Measurements from ENCODE around the gene SIRT7. TPM values are rescaled to one million over a fixed set of nuclear protein-coding genes. Genes with fewer than 3 reads are reported as not detected.

The SIRT7 gene
- total RNA-seq, 1 experiment from 2014 or later: 24.2 TPM

DNA sequence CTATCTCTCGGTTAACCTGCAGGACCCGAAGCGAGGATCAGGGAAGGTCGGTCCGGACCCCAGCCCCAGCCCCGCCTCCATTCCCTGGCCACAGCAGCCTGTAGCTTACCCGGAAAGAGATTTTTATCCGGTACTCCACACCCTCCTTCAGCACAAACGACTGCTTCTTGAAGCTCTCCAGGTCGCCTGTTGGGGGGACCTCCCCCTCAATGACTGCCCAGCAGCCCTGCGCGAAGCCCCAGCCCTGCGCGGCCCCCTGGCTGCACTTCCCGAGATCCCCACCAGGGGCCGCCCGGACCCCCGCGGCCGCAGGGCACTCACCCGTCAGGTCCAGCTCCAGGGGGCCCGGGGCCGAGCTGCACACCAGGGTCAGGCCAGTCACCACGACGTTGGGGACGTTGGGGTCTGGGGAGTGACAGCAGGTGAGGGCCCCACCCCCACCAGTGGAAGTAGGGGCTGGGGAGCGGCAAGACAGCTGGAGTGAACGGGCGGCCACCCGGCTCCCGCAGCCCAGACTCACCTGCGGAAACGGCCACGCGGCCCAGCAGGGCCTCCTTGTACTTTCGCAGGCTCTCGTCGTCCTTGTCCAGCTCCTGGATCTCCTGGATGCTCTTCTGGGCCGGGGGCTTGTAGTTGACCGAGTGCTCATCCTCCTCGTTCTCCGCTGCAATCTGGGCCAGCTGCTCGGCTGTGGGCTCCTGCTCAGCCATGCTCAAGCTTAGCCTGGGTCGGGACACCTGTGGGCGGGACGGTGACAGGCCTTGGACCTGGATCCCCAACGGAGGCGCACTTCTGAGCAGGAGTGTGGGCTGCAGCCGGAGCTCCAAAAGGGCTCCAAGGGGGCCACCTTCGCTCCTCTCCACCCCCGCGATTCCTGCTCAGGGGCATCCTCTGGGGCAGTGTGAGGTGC lies 48.5 kb downstream of the SIRT7 start:
- no peaks in the 10 kb centered on the region for H3K9me3 Mint-ChIP-seq
- no peaks in the 10 kb centered on the region; the same call in 1 of the 2 replicates for H3K27me3 Mint-ChIP-seq (ENCODE audit: low read depth)
- ATAC-seq (peak; percentile 22), DNase-seq (ENCODE audit: low spot score) (peak; percentile 72)
- ChIA-PET POLR2A (interaction anchor here (1.2 to 2.6 kb wide), 8 partner anchors 8 to 57 kb away, joined by 3 to 12 read pairs (median 6); partner anchors contain the start of genes ALYREF, ANAPC11, MAFG and NPB), CTCF (interaction anchor here (0.8 to 2.3 kb wide), 35 partner anchors 9 to 185 kb away, joined by 3 to 16 read pairs (median 6); partner anchors contain the start of genes ALYREF, ANAPC11, ARL16 and CENPX)
- peak overlapping the region; percentile 76 for H3K4me3 Mint-ChIP-seq
- H3K27ac Mint-ChIP-seq: peak overlapping the region; percentile 88
- peaks cover 4% of the 10 kb centered on the region; the same call in 1 of the 2 replicates for H3K36me3 Mint-ChIP-seq
- peaks cover 16% of the 10 kb centered on the region for H3K4me1 Mint-ChIP-seq
- no peak for TF ChIP-seq CREM (CRISPR knock-in tag; IDR thresholded peaks at IDR 0.05)
- TF ChIP-seq, protein P1, sequence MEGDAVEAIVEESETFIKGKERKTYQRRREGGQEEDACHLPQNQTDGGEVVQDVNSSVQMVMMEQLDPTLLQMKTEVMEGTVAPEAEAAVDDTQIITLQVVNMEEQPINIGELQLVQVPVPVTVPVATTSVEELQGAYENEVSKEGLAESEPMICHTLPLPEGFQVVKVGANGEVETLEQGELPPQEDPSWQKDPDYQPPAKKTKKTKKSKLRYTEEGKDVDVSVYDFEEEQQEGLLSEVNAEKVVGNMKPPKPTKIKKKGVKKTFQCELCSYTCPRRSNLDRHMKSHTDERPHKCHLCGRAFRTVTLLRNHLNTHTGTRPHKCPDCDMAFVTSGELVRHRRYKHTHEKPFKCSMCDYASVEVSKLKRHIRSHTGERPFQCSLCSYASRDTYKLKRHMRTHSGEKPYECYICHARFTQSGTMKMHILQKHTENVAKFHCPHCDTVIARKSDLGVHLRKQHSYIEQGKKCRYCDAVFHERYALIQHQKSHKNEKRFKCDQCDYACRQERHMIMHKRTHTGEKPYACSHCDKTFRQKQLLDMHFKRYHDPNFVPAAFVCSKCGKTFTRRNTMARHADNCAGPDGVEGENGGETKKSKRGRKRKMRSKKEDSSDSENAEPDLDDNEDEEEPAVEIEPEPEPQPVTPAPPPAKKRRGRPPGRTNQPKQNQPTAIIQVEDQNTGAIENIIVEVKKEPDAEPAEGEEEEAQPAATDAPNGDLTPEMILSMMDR (IDR thresholded peaks at IDR 0.05): peak; percentile 99
- TF ChIP-seq, protein P2, sequence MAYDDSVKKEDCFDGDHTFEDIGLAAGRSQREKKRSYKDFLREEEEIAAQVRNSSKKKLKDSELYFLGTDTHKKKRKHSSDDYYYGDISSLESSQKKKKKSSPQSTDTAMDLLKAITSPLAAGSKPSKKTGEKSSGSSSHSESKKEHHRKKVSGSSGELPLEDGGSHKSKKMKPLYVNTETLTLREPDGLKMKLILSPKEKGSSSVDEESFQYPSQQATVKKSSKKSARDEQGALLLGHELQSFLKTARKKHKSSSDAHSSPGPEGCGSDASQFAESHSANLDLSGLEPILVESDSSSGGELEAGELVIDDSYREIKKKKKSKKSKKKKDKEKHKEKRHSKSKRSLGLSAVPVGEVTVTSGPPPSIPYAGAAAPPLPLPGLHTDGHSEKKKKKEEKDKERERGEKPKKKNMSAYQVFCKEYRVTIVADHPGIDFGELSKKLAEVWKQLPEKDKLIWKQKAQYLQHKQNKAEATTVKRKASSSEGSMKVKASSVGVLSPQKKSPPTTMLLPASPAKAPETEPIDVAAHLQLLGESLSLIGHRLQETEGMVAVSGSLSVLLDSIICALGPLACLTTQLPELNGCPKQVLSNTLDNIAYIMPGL (CRISPR knock-in tag; IDR thresholded peaks at IDR 0.05): peak; percentile 90; the same call in 1 of the 2 replicates
- TF ChIP-seq MXD4 (CRISPR knock-in tag; IDR thresholded peaks at IDR 0.05; ENCODE audit: borderline replicate concordance): no peak
- TF ChIP-seq, protein P3, sequence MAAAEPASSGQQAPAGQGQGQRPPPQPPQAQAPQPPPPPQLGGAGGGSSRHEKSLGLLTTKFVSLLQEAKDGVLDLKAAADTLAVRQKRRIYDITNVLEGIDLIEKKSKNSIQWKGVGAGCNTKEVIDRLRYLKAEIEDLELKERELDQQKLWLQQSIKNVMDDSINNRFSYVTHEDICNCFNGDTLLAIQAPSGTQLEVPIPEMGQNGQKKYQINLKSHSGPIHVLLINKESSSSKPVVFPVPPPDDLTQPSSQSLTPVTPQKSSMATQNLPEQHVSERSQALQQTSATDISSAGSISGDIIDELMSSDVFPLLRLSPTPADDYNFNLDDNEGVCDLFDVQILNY (CRISPR knock-in tag; IDR thresholded peaks at IDR 0.05): peak; percentile 34; the same call in 1 of the 2 replicates
- TF ChIP-seq TCF7 (CRISPR knock-in tag; IDR thresholded peaks at IDR 0.05; ENCODE audit: low read depth): no peak
- peak; percentile 53; the same call in 1 of the 2 replicates for TF ChIP-seq NFATC4 (CRISPR knock-in tag; IDR thresholded peaks at IDR 0.05)
- TF ChIP-seq, protein P4, sequence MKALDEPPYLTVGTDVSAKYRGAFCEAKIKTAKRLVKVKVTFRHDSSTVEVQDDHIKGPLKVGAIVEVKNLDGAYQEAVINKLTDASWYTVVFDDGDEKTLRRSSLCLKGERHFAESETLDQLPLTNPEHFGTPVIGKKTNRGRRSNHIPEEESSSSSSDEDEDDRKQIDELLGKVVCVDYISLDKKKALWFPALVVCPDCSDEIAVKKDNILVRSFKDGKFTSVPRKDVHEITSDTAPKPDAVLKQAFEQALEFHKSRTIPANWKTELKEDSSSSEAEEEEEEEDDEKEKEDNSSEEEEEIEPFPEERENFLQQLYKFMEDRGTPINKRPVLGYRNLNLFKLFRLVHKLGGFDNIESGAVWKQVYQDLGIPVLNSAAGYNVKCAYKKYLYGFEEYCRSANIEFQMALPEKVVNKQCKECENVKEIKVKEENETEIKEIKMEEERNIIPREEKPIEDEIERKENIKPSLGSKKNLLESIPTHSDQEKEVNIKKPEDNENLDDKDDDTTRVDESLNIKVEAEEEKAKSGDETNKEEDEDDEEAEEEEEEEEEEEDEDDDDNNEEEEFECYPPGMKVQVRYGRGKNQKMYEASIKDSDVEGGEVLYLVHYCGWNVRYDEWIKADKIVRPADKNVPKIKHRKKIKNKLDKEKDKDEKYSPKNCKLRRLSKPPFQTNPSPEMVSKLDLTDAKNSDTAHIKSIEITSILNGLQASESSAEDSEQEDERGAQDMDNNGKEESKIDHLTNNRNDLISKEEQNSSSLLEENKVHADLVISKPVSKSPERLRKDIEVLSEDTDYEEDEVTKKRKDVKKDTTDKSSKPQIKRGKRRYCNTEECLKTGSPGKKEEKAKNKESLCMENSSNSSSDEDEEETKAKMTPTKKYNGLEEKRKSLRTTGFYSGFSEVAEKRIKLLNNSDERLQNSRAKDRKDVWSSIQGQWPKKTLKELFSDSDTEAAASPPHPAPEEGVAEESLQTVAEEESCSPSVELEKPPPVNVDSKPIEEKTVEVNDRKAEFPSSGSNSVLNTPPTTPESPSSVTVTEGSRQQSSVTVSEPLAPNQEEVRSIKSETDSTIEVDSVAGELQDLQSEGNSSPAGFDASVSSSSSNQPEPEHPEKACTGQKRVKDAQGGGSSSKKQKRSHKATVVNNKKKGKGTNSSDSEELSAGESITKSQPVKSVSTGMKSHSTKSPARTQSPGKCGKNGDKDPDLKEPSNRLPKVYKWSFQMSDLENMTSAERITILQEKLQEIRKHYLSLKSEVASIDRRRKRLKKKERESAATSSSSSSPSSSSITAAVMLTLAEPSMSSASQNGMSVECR (CRISPR knock-in tag; IDR thresholded peaks at IDR 0.05; ENCODE audit: borderline replicate concordance): 0 out of 2 replicates have a peak, but pooled peaks have one; percentile 20
- peak; percentile 43; the same call in 1 of the 2 replicates for TF ChIP-seq FOXP1 (CRISPR knock-in tag; IDR thresholded peaks at IDR 0.05; ENCODE audit: borderline replicate concordance)
- 0 out of 2 replicates have a peak, but pooled peaks have one; percentile 42 for TF ChIP-seq PRRX2 (CRISPR knock-in tag; IDR thresholded peaks at IDR 0.05)
- TF ChIP-seq, protein P5, sequence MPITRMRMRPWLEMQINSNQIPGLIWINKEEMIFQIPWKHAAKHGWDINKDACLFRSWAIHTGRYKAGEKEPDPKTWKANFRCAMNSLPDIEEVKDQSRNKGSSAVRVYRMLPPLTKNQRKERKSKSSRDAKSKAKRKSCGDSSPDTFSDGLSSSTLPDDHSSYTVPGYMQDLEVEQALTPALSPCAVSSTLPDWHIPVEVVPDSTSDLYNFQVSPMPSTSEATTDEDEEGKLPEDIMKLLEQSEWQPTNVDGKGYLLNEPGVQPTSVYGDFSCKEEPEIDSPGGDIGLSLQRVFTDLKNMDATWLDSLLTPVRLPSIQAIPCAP (CRISPR knock-in tag; IDR thresholded peaks at IDR 0.05): 0 out of 2 replicates have a peak, but pooled peaks have one; percentile 44
- TF ChIP-seq FOXK1 (CRISPR knock-in tag; IDR thresholded peaks at IDR 0.05): no peak
- TF ChIP-seq EMX1 (CRISPR knock-in tag; IDR thresholded peaks at IDR 0.05): peak; percentile 39
- TF ChIP-seq, protein P6, sequence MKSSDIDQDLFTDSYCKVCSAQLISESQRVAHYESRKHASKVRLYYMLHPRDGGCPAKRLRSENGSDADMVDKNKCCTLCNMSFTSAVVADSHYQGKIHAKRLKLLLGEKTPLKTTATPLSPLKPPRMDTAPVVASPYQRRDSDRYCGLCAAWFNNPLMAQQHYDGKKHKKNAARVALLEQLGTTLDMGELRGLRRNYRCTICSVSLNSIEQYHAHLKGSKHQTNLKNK (CRISPR knock-in tag; IDR thresholded peaks at IDR 0.05): no peak
- TF ChIP-seq KAT7 (CRISPR knock-in tag; IDR thresholded peaks at IDR 0.05; ENCODE audit: borderline replicate concordance): peak; percentile 82; the same call in 1 of the 2 replicates
- TF ChIP-seq, protein P7, sequence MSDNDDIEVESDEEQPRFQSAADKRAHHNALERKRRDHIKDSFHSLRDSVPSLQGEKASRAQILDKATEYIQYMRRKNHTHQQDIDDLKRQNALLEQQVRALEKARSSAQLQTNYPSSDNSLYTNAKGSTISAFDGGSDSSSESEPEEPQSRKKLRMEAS (CRISPR knock-in tag; IDR thresholded peaks at IDR 0.05): no peak
- 0 out of 2 replicates have a peak, but pooled peaks have one; percentile 2 for TF ChIP-seq ZNF121 (CRISPR knock-in tag; IDR thresholded peaks at IDR 0.05)
- TF ChIP-seq, protein P8, sequence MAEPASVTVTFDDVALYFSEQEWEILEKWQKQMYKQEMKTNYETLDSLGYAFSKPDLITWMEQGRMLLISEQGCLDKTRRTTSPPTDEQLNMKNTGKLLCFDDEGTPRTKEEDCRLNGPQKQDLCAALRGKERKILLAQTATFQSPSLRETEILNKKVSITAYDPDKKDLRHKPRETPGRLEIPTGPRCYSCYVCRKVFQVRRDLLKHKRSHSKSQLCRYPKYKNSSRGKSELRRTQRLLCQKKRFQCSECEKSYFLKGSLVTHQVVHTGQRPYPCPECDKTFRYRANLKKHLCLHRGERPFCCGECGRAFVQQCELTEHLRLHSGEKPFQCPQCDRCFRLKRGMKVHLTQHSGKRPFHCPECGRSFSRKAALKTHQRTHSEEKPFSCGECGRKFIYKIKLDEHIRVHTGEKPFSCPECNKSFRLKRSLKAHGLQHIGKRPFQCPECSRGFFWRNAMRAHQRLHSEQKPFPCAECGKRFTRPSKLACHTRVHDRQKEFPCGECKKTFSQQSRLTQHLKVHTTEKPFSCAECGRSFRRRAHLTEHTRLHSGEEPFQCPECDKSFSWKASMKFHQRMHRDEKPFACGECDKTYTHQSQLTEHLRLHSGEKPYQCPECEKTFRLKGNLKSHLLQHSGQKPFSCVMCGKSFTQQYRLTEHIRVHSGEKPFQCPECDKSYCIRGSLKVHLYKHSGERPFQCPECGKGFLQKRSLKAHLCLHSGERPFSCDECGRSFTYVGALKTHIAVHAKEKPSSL (CRISPR knock-in tag; conservative IDR thresholded peaks at IDR 0.05): 0 out of 2 replicates have a peak, but pooled peaks have one; percentile 6
- 0 out of 2 replicates have a peak, but pooled peaks have one; percentile 18 for TF ChIP-seq ELF4 (CRISPR knock-in tag; IDR thresholded peaks at IDR 0.05; ENCODE audit: low read depth)
- TF ChIP-seq, protein P9, sequence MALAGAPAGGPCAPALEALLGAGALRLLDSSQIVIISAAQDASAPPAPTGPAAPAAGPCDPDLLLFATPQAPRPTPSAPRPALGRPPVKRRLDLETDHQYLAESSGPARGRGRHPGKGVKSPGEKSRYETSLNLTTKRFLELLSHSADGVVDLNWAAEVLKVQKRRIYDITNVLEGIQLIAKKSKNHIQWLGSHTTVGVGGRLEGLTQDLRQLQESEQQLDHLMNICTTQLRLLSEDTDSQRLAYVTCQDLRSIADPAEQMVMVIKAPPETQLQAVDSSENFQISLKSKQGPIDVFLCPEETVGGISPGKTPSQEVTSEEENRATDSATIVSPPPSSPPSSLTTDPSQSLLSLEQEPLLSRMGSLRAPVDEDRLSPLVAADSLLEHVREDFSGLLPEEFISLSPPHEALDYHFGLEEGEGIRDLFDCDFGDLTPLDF (CRISPR knock-in tag; IDR thresholded peaks at IDR 0.05): 0 out of 2 replicates have a peak, but pooled peaks have one; percentile 33
